Stimulated activated naive B cell treated with anti-CD40 and anti-IgM and Interleukin-4, amounts not matched to agents 10 μg/mL and 1 μg/mL and 100 μg/mL, for 72 hours (primary cell): ENCODE results near the gene SLC24A3.

Source experiments
- ATAC-seq, 2 donors: fragments of 150-1000 bp; cut with Tn5 transposase; replicated peaks; 2 replicates each; pipeline ENCODE4 v1.10.0; 2021; ENCODE audit warnings: moderate library complexity in 1 of 2
- DNase-seq: peaks from one replicate; pipeline ENCODE4 v3.0.0; 2021
- H3K27ac Mint-ChIP-seq: one replicate; pipeline ENCODE4 v1.8.0; 2022; ENCODE audit warnings: mild to moderate bottlenecking, mixed read lengths
- H3K27me3 Mint-ChIP-seq, 2 donors: one replicate each; pipeline ENCODE4 v1.8.0; 2022; ENCODE audit warnings: mixed read lengths in 2 of 2
- H3K36me3 Mint-ChIP-seq, 2 donors: one replicate each; pipeline ENCODE4 v1.8.0; 2022; ENCODE audit warnings: mixed read lengths in 2 of 2, mild to moderate bottlenecking in 1 of 2
- H3K4me1 Mint-ChIP-seq, 2 donors: one replicate each; pipeline ENCODE4 v1.8.0; 2022; ENCODE audit warnings: mixed read lengths in 2 of 2, mild to moderate bottlenecking in 1 of 2
- H3K4me3 Mint-ChIP-seq, 2 donors: one replicate each; pipeline ENCODE4 v1.8.0; 2022; ENCODE audit warnings: mild to moderate bottlenecking in 2 of 2, mixed read lengths in 2 of 2, moderate library complexity in 1 of 2
- H3K9me3 Mint-ChIP-seq, 2 donors: one replicate each; pipeline ENCODE4 v1.8.0; 2022; ENCODE audit warnings: mixed read lengths in 2 of 2, mild to moderate bottlenecking in 1 of 2

Gene SLC24A3

DNA sequence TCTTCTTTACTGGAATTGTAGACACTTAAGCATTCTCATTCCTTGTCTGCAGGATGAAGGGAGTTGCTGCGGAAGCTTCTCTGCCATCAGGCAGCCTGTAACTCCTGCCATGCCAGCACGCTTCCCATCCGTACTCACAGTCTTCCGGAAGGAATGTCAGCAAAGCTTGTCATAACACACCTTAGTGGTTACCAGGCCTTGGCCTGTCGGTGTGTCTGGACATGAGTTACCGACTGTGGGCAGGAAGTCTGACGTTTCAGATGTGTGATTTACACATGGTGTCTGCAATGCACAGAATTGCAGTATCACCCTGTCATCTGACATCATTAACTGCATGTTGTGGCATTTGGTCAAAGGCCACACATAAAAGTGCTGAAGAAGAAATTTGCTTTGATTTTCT lies 102.2 kb downstream of the SLC24A3 start:
- Mint-ChIP-seq H3K36me3 (no peaks in the 10 kb centered on the region), H3K4me3 (no peak overlapping the region), H3K9me3 (no peaks in the 10 kb centered on the region), H3K27ac (no peak overlapping the region), H3K27me3 (peaks cover 14 to 17% of the 10 kb centered on the region in 2 donors), H3K4me1 (peaks cover 2 to 11% of the 10 kb centered on the region in 2 donors)
- ATAC-seq: no peak
- DNase-seq: no peak

DNA sequence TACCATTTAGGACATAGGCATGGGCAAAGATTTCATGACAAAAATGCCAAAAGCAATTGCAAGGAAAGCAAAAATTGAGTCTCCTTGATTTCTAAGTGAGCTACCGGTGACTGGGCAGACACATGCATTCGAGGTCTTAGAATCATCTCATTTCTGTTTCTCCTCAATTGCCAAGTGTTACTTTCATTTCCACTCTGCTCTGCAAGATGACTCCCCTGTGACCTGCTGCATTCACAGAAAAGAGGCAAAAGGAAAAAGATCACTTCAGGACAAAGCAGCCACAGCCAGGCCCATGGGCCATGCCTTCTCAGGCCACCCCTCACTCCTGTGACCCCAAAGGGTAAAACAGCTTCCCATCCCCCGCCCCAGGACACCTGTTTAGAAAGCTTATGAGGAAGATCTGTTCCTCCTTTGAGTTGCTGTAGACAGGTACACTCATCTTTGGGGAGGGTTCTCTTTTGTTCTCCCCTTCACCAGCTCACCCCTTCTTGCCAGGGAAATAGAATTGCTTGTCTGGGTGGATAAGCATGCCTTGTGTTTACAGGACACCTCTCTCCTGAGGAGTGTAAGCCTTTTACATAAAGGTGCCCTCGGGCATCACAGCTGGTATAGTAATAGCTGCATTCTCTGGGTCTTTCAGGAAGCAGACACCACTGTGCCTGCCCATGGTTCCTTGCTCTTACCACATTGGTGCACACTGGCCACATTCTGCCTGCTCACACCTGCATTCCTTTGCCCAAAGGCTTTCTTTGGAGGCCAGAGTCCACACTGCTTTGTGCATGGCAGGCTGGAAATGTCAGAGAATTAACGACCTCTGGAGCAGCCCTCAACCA lies 105.0 kb downstream of the SLC24A3 start:
- no peak overlapping the region for H3K27ac Mint-ChIP-seq
- no peaks in the 10 kb centered on the region for H3K9me3 Mint-ChIP-seq
- no peak for ATAC-seq
- H3K4me3 Mint-ChIP-seq: no peak overlapping the region
- peaks cover 2 to 11% of the 10 kb centered on the region in 2 donors for H3K4me1 Mint-ChIP-seq
- peaks cover 19 to 28% of the 10 kb centered on the region in 2 donors for H3K27me3 Mint-ChIP-seq
- H3K36me3 Mint-ChIP-seq: no peaks in the 10 kb centered on the region
- no peak for DNase-seq

DNA sequence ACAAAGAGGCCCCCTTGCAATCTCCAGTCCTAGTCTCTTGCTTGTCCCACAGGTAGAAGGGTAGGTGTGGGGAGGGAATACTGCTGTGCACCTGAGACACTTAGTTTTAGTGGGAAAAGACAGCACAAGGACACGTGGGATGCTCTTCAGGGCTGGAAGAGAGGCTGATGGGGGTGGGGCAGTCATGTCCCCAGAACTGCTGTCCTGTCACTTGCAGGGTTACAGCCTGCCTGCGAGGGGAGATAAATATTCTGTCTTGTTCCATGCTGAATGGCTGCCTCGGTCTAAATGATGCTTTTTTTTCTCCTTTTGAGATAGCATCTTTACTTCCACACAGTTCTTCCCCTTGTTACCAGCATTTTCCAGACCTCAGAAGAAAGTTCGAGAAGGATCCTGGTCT lies 106.2 kb downstream of the SLC24A3 start:
- Mint-ChIP-seq H3K27me3 (peaks cover 20 to 27% of the 10 kb centered on the region in 2 donors), H3K4me1 (peaks cover 2 to 11% of the 10 kb centered on the region in 2 donors), H3K9me3 (no peaks in the 10 kb centered on the region), H3K4me3 (no peak overlapping the region), H3K27ac (no peak overlapping the region), H3K36me3 (no peaks in the 10 kb centered on the region)
- DNase-seq (no peak), ATAC-seq (no peak)

DNA sequence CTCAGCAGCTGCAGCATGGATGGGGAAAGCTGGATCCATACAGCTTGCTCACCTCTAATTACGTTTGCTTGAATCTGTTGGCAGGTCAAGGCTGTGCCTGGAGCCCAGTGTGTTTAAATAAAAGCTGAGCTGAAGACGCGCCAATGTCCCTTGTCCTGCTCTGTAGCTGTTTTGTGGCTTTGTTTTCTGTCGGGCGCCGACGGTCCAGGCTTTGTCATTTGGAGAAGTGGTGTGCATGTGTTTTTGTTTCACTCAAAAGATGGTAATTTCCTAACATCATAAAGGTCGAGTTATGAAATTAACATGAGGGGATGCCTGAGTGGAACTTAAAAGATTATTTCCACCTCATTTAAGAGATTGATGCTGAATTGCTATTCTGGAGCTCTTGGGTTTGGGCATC lies 107.6 kb downstream of the SLC24A3 start:
- DNase-seq: no peak
- H3K36me3 Mint-ChIP-seq: no peaks in the 10 kb centered on the region
- H3K27ac Mint-ChIP-seq: no peak overlapping the region
- peaks cover 2 to 11% of the 10 kb centered on the region in 2 donors for H3K4me1 Mint-ChIP-seq
- H3K9me3 Mint-ChIP-seq: no peaks in the 10 kb centered on the region
- no peak overlapping the region for H3K4me3 Mint-ChIP-seq
- peaks cover 18 to 23% of the 10 kb centered on the region in 2 donors for H3K27me3 Mint-ChIP-seq
- no peak for ATAC-seq

DNA sequence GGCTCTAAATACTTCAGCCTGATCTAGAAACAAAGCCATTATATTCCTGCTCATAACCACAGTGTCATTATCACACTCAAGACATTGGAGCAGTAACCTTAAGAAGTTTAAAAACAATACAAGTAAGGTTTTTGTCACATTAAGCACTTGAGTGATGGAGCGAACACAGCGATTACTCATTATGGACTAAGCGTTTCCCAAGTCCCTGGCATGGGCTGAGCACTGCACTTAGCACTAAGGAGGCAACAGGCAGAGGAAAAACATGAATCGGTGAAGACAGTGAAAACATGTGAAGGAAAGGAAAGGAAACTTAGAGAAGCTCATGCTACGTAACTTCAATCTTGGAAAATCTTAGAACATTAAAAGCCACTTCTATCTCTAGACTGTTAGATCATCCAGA lies 108.7 kb downstream of the SLC24A3 start:
- ATAC-seq (no peak), DNase-seq (no peak)
- H3K27me3 Mint-ChIP-seq: peaks cover 10 to 21% of the 10 kb centered on the region in 2 donors
- no peak overlapping the region for H3K27ac Mint-ChIP-seq
- no peak overlapping the region for H3K4me3 Mint-ChIP-seq
- no peaks in the 10 kb centered on the region for H3K9me3 Mint-ChIP-seq
- H3K4me1 Mint-ChIP-seq: peaks cover 2 to 11% of the 10 kb centered on the region in 2 donors
- no peaks in the 10 kb centered on the region for H3K36me3 Mint-ChIP-seq

DNA sequence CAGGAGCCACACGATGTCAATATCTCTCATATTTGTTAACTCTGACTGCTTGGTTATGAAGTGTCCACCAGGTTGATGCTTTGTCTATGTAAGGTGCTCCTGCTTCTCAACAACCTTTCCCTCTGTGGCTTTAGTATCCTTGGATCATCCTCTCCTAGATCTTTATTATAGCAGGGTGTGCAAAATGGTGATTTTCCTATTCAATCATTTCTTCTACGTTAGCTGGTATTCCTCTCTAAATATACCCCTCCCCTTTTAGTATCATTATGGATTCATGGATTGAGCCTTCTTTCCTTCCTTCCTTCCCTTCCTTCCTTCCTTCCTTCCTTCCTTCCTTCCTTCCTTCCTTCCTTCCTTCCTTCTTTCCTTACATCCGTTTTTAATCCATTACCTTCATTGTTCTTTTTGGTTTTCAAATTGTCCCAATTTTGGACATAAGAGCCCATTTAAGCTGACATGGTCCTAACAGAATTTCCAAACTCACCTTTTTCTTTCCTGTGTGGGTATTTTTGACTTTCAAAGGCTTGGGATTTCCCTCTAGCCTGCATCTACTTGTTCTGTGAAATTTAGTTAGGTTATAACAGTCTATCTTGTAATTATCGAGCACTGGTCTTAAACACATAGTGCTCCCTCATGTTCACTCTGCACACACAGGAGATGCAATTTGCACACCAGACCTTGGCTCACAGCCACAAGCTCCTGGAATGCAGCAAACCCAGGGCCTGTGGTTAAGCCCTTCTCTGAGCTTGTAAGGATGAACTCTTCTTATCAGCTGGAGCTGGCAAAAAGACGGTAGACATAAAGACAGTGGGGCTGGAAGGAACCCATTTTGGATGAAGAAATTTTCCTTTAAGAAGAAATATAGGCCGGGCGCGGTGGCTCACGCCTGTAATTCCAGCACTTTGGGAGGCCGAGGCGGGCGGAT lies 109.9 kb downstream of the SLC24A3 start:
- Mint-ChIP-seq H3K36me3 (no peaks in the 10 kb centered on the region), H3K27ac (no peak overlapping the region), H3K4me3 (no peak overlapping the region), H3K9me3 (no peaks in the 10 kb centered on the region), H3K27me3 (peaks cover 12 to 25% of the 10 kb centered on the region in 2 donors), H3K4me1 (peaks cover 1 to 4% of the 10 kb centered on the region in 2 donors)
- DNase-seq: no peak
- no peak for ATAC-seq

DNA sequence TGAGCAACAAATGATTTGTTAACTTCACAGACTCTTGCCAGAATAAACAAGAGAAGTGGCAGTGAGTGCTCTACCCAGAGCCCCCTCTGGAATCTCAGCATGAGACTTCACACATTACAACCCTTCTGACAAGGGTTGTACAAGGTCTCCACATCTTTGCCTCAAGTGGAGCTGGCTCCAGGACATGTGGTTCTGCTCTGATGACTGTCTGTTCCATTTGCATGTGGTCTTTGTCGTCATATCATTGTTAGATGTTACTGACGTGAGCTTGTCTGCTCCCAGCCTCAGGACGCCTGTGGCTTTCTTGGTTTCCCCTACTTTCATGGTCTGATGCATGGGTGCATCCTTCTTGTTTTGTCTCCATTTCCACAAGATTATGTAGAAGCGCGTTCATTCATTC lies 115.0 kb downstream of the SLC24A3 start:
- peaks cover 0 to 3% of the 10 kb centered on the region in 2 donors for H3K4me1 Mint-ChIP-seq
- H3K27ac Mint-ChIP-seq: no peak overlapping the region
- peaks cover 0 to 2% of the 10 kb centered on the region in 2 donors for H3K9me3 Mint-ChIP-seq
- ATAC-seq: peak; percentile 51 to 83
- no peaks in the 10 kb centered on the region for H3K36me3 Mint-ChIP-seq
- no peak for DNase-seq
- H3K27me3 Mint-ChIP-seq: peaks cover 21 to 35% of the 10 kb centered on the region in 2 donors
- H3K4me3 Mint-ChIP-seq: no peak overlapping the region

DNA sequence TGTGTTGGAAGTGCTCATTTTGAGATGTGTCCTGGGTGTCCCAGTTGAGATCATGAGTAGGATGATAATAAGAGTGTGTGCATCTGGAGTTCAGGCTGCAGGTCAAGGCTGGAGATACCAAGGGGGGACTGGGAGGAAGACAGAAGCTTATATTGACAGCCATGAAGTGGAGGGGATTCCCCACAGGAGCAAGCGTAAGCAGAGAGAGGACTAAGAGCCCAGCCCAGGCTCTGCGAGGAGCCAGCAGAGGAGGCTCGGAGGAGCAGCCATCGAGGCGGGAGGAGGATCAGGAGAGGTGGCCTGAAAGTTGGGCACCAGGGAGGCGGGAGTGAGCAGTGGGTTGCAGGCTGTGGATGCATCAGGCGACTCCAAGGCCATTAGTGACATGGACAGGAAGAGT lies 116.2 kb downstream of the SLC24A3 start:
- no peaks in the 10 kb centered on the region for H3K36me3 Mint-ChIP-seq
- ATAC-seq: no peak

DNA sequence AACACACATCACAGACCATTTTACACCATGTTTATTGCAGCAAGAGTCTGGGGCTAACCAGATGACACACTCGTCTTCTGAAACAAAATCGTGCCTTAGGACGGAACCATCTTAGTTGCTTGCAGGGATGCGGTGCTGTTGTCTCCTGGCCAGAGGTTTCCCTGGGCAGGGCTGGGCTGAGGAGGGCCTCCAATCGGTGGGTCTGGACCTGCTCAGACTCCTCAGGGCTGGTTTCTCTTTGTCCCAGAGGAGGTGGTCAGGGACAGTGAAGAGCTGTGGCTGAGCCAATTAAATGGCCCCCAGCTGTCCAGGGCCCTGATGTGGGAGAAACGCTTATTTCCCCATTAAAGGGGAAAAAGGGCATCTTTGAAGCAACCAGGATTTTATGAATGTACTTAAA lies 117.6 kb downstream of the SLC24A3 start:
- H3K4me1 Mint-ChIP-seq: peaks cover 0 to 3% of the 10 kb centered on the region in 2 donors
- no peaks in the 10 kb centered on the region for H3K36me3 Mint-ChIP-seq
- H3K27ac Mint-ChIP-seq: no peak overlapping the region
- H3K27me3 Mint-ChIP-seq: peaks cover 27 to 35% of the 10 kb centered on the region in 2 donors
- H3K9me3 Mint-ChIP-seq: peaks cover 0 to 2% of the 10 kb centered on the region in 2 donors
- DNase-seq: no peak
- H3K4me3 Mint-ChIP-seq: no peak overlapping the region
- ATAC-seq: no peak

More for the DNA sequence above, 116.2 kb downstream of the SLC24A3 start:
- Mint-ChIP-seq H3K27me3 (peaks cover 23 to 33% of the 10 kb centered on the region in 2 donors), H3K9me3 (peaks cover 0 to 2% of the 10 kb centered on the region in 2 donors), H3K4me1 (peaks cover 0 to 3% of the 10 kb centered on the region in 2 donors), H3K4me3 (no peak overlapping the region), H3K27ac (no peak overlapping the region)
- no peak for DNase-seq

DNA sequence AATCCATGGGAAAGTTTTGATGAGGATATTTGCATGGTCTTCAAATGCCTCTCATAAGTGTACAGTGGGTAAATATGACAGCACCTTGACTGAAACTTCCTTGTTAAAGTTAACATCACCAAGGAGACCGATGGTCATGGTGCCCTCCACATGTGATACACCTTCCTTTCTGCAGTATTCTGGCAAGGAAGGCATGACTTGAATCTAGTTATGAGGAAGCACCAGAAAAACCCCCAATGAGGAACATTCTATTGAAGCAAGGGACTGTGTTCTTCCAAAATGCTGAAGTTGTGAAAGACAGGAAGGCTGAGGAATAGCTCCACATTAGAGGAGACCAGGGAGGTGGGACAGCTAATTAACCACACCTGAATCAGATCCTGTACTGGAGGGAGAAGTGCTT lies 118.3 kb downstream of the SLC24A3 start:
- no peak overlapping the region for H3K27ac Mint-ChIP-seq
- peaks cover 0 to 3% of the 10 kb centered on the region in 2 donors for H3K4me1 Mint-ChIP-seq
- peaks cover 27 to 35% of the 10 kb centered on the region in 2 donors for H3K27me3 Mint-ChIP-seq
- peaks cover 0 to 2% of the 10 kb centered on the region in 2 donors for H3K9me3 Mint-ChIP-seq
- no peaks in the 10 kb centered on the region for H3K36me3 Mint-ChIP-seq
- DNase-seq (no peak), ATAC-seq (no peak)
- no peak overlapping the region for H3K4me3 Mint-ChIP-seq

DNA sequence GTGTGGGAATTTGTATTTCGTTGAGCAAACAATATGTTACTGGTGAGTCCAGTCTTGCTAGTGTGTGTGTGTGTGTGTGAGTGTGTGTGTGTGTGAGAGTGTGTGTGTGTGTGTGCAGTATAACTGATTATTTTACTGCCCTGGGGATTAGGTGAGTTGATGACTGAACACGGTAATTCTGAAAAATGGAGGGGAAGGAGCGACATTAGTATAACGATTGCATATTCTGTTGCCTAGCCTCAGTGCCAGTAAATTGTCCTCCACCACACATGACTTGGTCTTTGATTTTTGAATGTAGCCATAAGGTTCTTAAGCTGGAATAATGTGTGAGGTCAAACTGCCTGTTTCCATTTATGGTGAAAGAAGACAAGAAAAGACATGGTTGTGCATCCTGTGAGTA lies 121.1 kb downstream of the SLC24A3 start:
- DNase-seq (no peak), ATAC-seq (no peak)
- H3K36me3 Mint-ChIP-seq: no peaks in the 10 kb centered on the region
- H3K4me1 Mint-ChIP-seq: no peaks in the 10 kb centered on the region
- H3K9me3 Mint-ChIP-seq: no peaks in the 10 kb centered on the region
- H3K27me3 Mint-ChIP-seq: peaks cover 15 to 22% of the 10 kb centered on the region in 2 donors
- no peak overlapping the region for H3K4me3 Mint-ChIP-seq
- H3K27ac Mint-ChIP-seq: no peak overlapping the region

DNA sequence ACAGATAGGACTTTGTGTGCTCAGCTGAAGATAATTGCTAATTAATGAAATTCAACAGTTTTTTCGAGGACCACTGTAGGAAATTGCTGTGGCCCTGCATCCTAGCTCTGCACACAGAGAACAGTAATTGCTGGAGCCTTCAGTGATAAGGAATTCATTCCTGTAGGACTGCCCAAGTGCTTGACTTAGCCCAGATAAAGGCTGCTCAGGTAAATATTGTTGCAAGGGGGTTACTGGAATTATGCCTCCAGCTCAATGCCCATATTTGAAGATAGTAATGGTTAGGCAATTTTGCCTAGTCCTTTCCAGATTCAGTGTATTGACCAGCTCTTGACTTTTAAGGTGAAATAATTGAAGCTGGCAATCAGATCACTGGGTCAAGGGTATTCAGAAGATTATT lies 122.9 kb downstream of the SLC24A3 start:
- H3K27ac Mint-ChIP-seq: no peak overlapping the region
- peaks cover 17 to 19% of the 10 kb centered on the region in 2 donors for H3K27me3 Mint-ChIP-seq
- H3K4me1 Mint-ChIP-seq: no peaks in the 10 kb centered on the region
- no peak overlapping the region for H3K4me3 Mint-ChIP-seq
- ATAC-seq (no peak), DNase-seq (no peak)
- no peaks in the 10 kb centered on the region for H3K36me3 Mint-ChIP-seq
- H3K9me3 Mint-ChIP-seq: no peaks in the 10 kb centered on the region

DNA sequence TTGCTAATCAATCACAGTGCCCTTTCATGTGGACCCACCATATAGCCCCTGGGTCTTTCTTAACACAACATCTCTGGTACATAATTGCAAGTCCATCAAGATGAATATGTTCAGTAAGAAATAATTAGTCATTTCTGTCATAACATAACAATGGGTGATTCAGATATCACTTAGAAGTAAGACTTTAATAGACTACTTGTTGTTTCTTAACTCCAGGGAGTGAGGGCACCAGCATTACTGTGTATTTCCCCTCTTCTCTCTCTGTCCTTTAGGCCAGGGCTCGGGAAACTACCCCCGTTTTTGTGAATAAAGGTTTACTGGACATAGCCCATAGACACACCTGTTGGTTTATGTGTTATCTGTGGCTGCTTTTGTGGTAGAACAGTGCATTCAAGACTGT lies 123.5 kb downstream of the SLC24A3 start:
- Mint-ChIP-seq H3K27ac (no peak overlapping the region), H3K4me3 (no peak overlapping the region), H3K9me3 (no peaks in the 10 kb centered on the region), H3K36me3 (no peaks in the 10 kb centered on the region), H3K27me3 (peaks cover 17 to 18% of the 10 kb centered on the region in 2 donors), H3K4me1 (no peaks in the 10 kb centered on the region)
- peak in 1 of 2 donors; percentile 29 for ATAC-seq
- DNase-seq: no peak

DNA sequence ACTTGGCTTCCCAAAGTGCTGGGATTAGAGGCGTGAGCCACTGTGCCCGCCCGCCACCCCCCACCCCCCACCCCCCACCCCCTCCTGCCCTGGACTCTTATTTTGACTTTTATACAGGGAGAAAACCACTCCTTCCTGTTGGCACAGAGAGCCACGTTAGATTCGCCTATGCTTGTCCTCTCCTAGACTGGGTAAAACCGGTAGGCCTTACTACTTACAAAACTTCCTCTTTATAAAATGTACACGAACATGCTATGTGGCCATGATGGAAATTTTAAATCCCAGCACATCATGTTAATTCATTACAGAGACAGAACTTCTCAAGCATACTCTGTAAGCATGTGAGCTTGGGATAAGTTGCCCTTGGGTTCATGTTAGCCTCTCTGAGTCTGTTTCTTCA lies 124.2 kb downstream of the SLC24A3 start:
- Mint-ChIP-seq H3K4me3 (no peak overlapping the region), H3K9me3 (no peaks in the 10 kb centered on the region), H3K27ac (no peak overlapping the region), H3K4me1 (no peaks in the 10 kb centered on the region), H3K27me3 (peaks cover 11 to 17% of the 10 kb centered on the region in 2 donors), H3K36me3 (no peaks in the 10 kb centered on the region)
- DNase-seq (no peak), ATAC-seq (no peak)
